Activated CD8-positive, alpha-beta memory T cell treated with anti-CD3 and anti-CD28 coated beads, Interleukin-2, amount 50 U/mL, for 48 hours (primary cell): ENCODE measurements around the gene ARHGEF1.

Source experiments
- DNase-seq: peaks from one replicate; pipeline ENCODE4 v3.0.0-alpha.2; 2020

Gene ARHGEF1

DNA sequence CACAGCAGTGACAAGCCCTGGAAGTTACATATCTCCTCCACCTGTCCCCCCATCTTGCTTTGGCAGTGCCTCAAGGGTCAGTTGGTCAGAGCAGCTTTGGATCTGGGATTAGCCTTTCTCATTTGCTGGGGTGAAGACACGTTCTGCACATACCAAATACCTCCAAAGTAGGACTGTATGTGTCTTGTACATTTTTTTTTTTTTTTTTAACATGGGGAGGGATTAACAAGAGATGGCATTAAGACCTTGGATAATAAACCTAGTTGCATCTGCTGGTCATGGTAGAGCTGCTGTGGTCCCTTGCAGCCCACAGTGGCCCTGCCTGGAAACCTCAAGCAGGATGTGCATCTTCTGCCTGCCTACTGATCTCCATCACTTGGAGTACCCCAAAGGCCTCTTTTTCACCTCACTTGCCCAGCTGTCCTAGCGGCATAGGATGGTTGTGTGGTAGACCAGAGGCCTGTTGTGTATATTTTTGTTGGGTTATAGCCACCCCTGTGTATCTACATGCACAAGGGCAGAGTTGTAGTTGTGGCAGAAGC, 20.5 kb upstream of the ARHGEF1 start:
- no peak for DNase-seq

DNA sequence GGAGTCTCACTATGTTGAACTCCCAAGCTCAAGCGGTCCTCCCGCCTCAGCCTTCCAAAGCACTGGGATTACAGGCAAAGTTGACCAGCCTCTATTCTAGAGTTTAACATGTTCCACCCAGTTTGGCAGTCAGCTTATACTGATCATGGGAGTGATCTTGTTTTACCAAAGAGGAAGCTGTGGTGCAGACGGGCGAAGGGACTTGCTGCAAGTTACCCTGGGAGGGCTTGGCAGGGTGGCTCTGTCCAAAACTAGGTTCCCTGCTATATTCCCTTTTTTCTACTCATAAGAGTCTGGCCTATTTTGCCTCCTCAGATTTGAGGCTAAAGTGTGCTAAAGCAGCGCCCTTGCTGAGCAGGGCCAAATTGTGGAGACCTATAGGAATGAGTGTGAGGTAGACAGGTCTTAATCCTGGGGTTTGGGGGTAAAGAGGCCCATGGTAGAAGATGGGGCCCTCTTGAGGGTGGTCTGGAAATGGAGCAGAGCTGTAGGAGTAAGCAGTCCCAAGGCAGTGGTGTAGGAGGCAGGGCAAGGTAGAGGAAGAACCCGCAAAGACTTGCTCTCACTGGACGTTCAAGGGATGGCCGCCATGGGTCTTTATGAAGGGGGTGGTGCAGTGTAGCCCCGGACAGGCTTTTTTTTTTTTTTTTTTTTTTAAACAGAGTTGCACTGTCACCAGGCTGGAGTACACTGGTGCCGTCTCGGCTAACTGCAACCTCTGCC, 19.6 kb upstream of the ARHGEF1 start:
- DNase-seq: no peak

DNA sequence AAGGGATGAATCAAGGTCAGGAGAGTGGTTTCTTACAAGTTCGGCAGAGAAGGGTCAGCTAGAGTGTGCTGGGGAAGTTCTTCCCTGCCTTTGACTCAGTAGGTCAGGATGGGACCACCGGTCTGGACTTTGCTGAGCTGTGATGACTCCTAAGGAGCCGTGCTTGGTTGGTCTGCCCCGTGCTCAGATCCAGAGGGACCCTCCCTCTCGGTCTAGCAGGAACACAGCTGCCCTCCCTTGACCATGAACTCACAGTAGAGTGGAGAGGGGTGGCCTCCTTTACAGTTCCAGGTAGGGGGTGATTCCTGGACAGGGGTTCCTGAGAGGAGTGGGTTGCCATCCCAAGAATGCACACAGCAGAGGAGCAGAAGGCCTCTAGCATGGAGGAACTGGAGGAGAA, 18.6 kb upstream of the ARHGEF1 start:
- DNase-seq: no peak

DNA sequence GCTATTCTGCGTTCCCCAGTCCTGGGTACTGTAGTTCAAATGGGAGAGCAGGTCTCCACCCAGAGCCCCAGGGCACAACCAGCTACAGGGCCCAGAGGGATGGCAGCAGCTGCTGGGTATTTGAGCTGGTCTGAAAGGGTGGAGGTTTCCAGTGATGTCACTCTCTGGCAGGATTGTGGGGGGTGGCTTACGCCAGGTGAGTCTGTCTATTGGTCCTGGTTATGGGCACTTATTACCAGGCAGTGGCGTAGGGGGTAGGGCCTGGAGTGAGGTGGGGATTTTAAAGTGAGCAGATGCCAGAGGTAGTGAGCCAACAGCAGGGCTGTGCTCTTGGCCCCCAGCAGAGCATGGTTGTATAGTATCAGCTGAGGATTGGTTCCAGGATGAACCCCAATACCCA, 16.7 kb upstream of the ARHGEF1 start:
- peak; percentile 72 for DNase-seq

DNA sequence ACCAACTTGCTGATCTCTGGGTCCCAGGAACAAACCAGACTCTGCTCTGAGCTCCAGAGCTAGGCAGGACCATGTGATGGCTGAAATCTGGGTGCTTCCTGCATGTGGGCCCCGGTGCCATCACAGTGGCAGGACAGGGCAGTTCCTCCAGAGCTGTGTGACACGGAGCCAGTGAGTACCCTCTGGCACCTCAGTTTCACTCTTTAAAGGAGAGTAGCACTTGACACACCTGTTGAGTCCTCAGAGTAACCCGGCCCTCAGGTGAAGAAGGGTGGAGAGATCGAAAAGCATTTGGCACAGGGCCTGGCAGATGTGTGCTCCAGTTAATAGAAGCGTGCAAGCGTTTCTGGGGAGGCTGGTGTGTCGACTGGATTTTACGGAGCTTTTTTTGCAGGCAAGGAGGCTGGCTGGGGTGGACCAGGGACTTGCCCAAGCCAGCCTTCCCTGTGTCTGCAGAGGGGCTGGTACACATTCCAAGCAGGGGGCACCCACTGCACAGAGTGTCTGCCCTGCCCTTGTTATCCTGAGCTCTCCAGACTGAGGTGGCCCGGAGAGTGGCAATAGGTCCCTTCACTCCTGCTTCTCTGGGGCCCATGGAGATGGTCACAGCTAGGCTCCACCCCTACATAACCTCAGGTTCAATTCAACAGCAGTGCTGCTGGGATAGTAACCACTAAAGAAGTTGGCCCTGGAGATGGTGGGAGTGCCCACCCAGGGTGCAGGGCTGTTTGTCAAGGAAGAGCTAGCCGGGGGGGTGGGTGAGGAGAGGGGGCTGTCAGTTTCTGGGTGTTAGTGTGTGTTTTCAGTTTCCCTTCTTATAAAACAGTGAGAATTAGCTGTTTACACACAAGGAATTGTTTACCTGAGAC, 14.6 kb upstream of the ARHGEF1 start:
- DNase-seq: peak; percentile 68

DNA sequence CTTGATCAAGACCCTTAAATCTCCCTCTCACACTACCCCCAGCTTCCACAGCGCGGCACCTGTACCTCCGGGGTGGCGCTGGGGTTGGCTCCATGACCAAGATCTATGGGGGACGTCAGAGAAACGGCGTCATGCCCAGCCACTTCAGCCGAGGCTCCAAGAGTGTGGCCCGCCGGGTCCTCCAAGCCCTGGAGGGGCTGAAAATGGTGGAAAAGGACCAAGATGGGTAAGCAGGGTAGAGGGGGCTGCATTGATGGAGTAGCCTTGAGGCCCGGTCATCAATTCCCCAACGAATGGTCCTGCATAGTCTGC, 14.0 kb upstream of the ARHGEF1 start:
- no peak for DNase-seq

DNA sequence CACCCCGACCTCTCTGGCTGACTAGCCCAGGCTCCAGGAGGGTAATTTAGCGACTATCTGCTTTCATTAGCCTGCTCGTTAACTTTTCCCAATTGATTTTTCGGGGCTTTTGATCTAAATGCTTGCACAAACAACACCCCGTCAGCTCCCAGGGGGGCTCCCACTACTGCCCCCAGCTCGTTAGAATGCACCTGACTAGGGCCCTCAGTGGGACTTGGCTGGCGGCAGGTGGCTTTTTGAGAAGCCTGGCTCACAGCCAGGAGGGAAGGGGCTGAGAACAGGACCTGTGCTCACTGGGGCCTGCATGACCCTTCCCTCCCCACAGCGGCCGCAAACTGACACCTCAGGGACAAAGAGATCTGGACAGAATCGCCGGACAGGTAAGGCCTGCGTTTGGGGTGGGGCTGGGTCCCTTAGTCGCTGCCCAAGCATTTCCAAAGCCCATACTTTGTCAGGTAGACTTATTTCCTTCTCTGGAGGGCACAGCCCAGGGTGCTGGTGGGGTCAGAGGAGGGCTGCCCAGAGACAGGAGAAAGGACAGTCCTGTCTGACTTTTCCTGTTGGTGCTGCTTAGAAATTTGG, 13.5 kb upstream of the ARHGEF1 start:
- no peak for DNase-seq

DNA sequence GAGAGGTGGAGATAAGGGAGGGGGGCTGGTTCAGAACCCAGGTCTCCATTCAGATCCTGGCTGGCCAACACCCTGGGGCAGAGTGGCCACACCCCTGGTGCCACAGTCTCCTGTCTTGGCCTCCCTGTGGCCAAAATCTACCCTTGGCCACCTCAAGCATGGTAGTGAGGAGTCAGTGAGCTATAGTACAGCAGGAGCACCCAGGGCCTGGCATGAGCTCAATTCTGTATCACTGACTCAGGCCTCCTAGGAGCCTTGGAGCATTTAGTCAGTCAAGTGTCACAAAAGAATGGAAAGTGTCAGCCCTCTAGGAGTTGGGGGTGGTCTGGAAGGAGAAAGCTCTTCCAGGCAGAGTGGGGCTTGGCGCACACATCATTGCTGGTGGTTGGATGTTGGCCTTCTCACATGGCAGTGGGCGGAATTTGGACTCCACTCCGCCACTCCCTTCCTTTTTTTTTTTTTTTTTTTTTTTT, 12.5 kb upstream of the ARHGEF1 start:
- DNase-seq: peak; percentile 65

DNA sequence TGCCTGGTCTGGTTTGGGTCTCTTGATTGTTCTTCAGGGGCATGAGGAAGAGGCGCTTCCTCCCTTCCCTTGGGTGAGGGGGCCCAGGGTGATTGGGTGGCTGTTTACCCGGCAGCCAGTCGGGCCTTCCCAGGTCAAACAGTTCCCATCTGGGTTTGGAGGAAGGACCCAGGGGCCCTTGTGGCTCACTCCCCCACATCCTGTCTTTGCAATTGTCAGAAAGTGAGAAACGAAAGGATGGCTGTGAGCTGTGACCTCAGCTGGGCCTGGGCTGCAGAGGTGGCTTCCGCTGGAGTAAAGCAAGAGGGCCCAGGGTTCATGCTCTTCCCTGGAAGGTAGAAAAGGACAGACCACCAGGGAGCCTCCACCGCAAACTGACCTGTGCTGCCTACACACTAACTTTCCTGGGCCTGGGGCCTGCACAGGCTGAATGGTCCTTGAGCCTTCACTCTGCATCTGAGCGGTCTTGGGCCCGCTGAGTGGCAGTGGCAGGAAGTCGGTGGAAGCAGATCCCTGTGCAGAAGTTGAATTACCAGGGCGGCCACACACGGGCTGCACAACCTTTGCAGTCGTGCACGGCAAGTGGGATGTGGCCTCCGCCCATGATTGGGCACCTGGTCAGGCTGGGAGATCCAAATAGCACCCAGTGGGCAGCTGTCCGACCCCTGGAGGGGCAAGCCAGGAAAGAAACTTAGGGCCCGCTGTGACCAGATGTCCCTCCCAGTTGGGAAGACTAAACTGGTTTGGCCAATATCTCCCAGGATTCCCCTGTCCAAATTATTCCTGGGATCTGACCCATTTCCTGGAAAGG, 11.2 kb upstream of the ARHGEF1 start:
- no peak for DNase-seq

DNA sequence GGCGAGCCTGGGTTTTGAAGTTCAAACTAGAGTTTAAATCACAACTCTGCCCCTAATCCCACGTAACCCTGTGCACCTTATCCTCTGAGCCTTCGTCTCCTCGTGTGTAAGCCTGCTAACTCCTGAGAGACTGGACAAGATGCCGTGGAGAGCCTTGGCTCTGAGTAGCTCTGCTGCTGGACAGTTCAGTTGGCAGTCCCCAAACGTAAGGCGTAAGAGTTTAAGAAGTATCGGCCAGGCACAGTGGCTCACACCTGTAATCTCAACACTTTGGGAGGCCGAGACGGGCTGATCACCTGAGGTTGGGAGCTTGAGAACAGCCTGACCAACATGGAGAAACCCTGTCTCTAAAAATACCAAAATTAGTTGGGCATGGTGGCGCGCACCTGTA, 10.6 kb upstream of the ARHGEF1 start:
- peak; percentile 65 for DNase-seq

DNA sequence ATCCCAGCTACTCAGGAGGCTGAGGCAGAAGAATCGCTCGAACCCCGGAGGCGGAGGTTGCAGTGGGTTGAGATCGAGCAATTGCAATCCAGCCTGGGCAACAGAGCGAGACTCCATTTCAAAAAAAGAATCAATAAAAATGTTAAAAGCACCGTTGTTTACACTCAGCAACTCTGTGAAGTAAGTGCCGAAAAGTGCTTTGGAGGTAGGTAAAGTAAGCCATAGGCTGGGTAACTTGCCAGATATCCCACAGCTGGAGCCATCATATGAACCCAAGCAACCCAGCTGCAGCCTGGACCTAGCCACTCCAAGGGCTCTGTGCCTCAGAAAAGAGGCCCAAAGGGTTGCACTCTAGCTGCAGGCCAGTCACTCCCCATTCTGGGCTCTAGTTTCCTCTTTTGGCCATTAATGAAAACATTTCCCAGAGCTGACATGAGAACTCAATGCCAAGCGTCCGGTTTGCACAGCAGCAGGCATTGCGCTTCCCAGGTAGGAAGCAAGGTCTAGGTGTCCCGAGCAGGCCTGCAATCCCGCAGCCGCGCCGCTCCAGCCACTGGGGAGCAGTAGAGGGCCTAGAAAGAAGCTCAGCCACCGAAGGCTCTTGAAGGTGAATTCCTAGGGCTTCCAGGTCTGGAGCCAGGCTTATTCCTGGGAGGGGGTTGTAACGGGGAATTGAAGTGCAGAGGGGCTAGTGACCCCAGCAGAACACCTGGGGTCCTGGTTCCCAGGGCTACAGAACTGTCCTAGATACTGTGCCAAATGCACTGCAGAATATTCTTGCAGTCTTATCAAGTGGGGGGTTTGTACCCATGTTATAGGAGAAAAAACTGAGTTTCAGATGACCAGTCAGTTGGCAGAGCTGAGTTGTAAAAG, 10.0 kb upstream of the ARHGEF1 start:
- DNase-seq: no peak

DNA sequence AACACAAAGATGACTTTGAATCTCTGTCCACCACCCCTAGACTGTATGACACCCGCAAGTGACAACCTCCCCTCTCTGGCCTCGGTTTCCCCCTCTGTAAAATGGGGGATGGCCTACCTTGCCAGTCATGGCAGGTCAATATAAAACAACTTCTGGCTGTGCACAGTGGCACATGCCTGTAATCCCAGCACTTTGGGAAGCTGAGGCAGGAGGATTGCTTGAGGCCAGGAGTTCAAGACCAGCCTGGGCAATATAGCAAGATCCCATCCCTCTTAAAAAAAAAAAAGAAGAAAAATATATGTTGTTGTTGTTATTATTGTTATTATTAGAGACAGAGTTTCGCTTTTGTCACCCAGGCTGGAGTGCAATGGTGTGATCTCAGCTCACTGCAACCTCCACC, 7.0 kb upstream of the ARHGEF1 start:
- DNase-seq: peak; percentile 50

DNA sequence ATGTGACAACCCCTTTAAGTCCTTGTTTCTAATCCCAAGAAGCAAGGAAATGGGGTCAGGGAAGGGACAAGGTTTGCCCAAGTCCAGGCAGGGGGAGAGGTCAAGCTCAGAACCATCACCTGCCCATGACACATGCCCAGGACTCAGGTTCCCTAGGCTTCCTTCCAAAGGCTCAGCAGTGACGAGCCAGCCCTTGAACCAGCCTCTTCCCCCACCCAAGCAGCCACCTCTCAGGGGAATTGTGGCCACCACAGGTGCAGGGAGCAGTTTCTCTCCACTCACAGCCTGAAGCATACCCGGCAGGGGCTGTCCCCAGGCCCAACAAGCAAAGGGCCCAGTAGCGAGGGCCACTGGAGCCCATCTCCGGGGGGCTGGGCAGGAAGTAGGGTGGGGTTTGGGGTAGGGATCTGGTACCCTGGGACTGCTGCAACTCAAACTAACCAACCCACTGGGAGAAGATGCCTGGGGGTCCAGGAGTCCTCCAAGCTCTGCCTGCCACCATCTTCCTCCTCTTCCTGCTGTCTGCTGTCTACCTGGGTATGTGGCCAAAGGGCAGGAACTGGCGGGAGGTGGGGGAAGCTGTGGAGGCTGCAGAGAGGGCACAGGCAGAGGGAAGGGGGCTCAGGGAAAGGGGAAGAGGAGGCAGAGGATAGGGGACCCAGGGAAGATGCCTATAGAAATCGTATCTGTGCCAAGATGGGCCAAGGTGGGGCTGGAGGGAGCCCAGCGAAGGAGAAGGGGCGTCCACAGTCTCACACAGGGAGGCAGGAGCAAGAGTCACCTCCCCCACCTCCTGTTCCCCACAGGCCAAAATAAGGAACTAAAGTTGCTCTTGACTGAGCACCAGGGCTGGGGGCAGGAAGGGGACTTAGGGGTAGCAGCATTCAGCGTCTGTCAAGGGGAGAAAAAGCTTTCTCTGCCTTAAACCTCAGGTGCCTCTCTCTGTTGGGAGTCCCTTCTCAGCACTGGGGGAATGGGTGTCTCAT, 5.8 kb upstream of the ARHGEF1 start, which contains the start of gene CD79A:
CD79A (plus strand) TSS at position 433 of the 986 bp plus-strand sequence; CDS start at position 459, 26 bp downstream.
- no peak for DNase-seq

DNA sequence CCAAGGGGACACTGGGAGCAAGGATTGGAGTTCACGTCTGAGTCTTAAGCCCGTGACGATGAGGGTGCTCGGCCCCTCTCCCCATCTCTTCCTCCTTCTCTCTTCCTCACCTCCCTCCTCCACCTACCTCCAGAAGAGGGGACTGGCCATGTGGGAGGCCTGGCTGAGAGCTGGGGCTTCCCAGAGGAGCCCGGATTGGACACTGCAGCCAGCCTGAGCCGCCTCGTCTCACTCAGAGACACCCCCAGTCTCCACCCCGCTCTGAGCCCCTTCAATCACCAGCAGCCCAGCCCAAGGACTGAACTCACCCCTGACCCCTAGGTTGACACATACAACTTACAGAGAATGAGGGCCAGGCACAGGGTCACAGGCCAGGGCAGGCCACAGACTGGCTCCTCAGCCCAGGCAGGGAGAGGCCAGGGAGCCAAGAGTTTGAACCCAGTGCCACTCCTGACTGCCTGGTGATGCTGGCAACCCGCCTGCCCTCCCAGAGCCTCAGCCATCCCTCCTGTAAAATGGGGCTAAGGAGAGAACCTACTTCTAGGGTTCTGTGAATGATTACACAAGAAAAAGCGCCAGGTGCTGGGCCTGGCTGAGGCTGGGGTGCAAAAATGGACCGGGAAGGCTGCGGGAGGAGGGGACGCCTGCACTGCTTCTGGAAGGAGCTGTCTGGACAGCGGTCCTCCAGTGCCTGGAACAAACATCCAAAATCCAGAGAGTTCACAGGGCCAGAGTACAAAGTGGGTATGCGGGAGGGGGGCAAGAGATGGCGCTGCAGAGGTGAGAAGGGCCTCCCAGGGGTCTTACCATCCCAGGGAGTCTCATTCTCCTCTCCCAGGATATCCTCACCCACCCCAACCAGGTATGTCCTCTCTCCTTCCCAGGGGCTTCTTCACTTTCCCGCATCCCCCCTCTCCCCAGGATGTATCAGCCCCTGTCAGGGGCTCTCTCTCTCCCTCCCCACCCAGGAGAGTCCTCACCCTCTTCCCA, 4.8 kb upstream of the ARHGEF1 start:
- DNase-seq: no peak

DNA sequence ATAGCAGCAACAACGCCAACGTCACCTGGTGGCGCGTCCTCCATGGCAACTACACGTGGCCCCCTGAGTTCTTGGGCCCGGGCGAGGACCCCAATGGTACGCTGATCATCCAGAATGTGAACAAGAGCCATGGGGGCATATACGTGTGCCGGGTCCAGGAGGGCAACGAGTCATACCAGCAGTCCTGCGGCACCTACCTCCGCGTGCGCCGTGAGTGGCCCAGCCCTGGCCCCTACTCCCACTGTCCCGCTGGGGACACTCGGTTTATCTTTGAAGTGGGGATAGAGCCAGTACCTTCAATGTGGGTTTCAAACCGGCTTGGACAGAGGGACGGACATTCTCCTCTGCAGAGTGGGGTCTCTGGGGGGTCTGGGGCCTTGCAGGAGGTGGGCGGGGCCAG, 3.9 kb upstream of the ARHGEF1 start:
- DNase-seq: no peak

DNA sequence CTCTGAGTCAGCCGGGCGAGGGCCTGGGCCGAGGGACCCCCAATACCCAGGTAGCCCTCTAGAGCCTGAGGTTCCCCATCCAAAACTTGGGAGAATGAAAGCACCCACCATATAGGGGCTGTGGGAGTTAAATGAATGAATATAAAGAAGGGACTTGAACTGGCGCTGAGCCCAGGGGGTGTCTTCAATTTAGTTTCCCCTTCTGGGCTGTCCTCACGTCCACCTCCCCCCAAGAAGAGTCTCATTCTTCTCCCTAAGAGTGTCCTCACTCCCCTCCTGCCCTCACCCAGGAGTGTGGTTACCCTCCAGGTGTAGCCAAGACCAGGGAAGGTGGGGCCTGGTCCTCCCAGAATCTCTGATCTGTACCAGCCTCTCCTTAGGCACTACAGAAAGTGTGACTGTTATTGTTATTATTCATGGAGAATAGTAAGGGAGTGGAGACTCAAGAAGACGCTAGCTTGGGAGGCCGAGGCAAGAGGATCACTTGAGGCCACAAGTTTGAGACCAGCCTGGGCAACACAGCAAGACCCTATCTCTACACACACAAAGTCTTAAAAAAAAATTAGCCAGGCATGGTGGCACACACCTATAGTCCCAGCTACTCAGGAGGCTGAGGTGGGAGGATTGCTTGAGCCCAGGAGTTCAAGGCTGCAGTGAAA, 3.2 kb upstream of the ARHGEF1 start:
- DNase-seq: no peak

DNA sequence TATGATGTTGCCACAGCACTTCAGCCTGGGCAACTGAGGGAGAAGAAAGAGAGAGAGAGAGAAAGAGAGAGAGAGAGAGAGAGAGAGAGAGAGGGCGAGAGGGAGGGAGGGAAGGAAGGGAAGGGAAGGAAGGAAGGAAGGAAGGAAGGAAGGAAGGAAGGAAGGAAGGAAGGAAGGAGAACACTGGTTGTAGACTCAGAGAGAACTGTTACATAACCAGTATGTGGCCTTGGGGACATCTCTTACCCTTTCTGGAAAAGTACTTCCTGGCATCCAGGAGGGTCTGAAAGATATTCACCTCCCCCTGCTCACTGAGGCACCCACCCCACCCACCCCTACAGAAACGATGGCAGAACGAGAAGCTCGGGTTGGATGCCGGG, 2.7 kb upstream of the ARHGEF1 start:
- DNase-seq: no peak

DNA sequence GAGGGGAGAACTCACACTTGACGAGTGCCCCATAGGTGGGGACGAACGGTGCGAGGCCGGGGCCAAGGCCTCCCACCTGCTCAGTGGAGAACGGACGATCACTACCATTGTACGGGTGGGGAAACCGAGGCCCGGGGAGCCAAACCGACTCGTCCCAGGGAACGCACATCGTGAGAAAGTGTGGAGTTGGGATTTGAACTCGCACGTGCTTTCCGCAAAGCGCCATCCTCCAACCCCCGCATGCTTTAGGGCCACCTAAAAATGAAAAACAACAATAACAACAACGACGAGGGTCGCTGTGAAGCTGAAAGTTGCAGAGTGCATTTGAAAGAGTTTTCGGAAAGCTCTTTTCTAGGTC, 458 bp downstream of the ARHGEF1 start:
- no peak for DNase-seq
